LoVo (cell line): ENCODE data around the gene VPS13C.

Experiments
- DNase-seq: peaks from one replicate; pipeline ENCODE4 v3.0.0-alpha.2; 2016; ENCODE audit warnings: low spot score

Gene VPS13C

GRCh38 chr15:61853195-61853594, 207.1 kb downstream of the VPS13C start:
- DNase-seq, result no peak

- no peak for DNase-seq
Measured at GRCh38 chr15:61851955-61852354, 208.3 kb downstream of the VPS13C start.

GRCh38 chr15:61849447-61849846, 210.8 kb downstream of the VPS13C start:
- DNase-seq, result no peak

GRCh38 chr15:61841466-61841865, 218.8 kb downstream of the VPS13C start:
- no peak for DNase-seq

- no peak for DNase-seq
Measured at GRCh38 chr15:61840090-61840489, 220.2 kb downstream of the VPS13C start.

- no peak for DNase-seq
Measured at GRCh38 chr15:61839546-61839945, 220.7 kb downstream of the VPS13C start.

GRCh38 chr15:61835496-61836106, 224.6 kb downstream of the VPS13C start:
- peak; percentile 71 for DNase-seq

GRCh38 chr15:61835029-61835428, 225.2 kb downstream of the VPS13C start:
- no peak for DNase-seq

GRCh38 chr15:61834076-61834697, 226.1 kb downstream of the VPS13C start:
- DNase-seq, result peak; percentile 81

GRCh38 chr15:61832223-61832622, 228.0 kb downstream of the VPS13C start:
- DNase-seq, result no peak

- no peak for DNase-seq
Measured at GRCh38 chr15:61831505-61831921, 228.7 kb downstream of the VPS13C start.

GRCh38 chr15:61830536-61831330, 229.5 kb downstream of the VPS13C start:
- no peak for DNase-seq

- no peak for DNase-seq
Measured at GRCh38 chr15:61829514-61829889, 230.7 kb downstream of the VPS13C start.

- DNase-seq, result no peak
Measured at GRCh38 chr15:61828860-61829513, 231.3 kb downstream of the VPS13C start.

GRCh38 chr15:61828008-61828407, 232.2 kb downstream of the VPS13C start:
- no peak for DNase-seq

GRCh38 chr15:61827131-61827530, 233.1 kb downstream of the VPS13C start:
- DNase-seq, result no peak

- DNase-seq, result no peak
Measured at GRCh38 chr15:61824291-61824690, 236.0 kb downstream of the VPS13C start.

- DNase-seq, result no peak
Measured at GRCh38 chr15:61822511-61822910, 237.7 kb downstream of the VPS13C start.

GRCh38 chr15:61820951-61821350, 239.3 kb downstream of the VPS13C start:
- no peak for DNase-seq

- DNase-seq, result no peak
Measured at GRCh38 chr15:61820212-61820611, 240.0 kb downstream of the VPS13C start.

GRCh38 chr15:61819386-61819785, 240.9 kb downstream of the VPS13C start:
- no peak for DNase-seq

GRCh38 chr15:61818801-61819200, 241.4 kb downstream of the VPS13C start:
- DNase-seq, result no peak

GRCh38 chr15:61816856-61817255, 243.4 kb downstream of the VPS13C start:
- no peak for DNase-seq
